WI38 (cell line): ENCODE measurements around the gene ARHGAP35.

ENCODE experiments used
- H3K4me3 ChIP-seq: 2 replicates; pipeline ENCODE4 v1.5.1; 2011; ENCODE audit warnings: low read depth, mild to moderate bottlenecking, control low read depth, low read length
- CTCF ChIP-seq: IDR thresholded peaks from 2 replicates; pipeline ENCODE4 v1.5.1; 2012; ENCODE audit warnings: low read depth, mild to moderate bottlenecking, control low read depth, low read length

Gene ARHGAP35

GRCh38 chr19:46823049-46823448 lies 37.7 kb upstream of the ARHGAP35 start:
- no peak overlapping the region for H3K4me3 ChIP-seq
- no peak for TF ChIP-seq CTCF

- no peak for TF ChIP-seq CTCF
- H3K4me3 ChIP-seq: no peak overlapping the region
These were observed 35.7 kb upstream of the ARHGAP35 start for GRCh38 chr19:46824890-46825730.

- TF ChIP-seq CTCF: no peak
- H3K4me3 ChIP-seq: no peak overlapping the region
These were observed 35.1 kb upstream of the ARHGAP35 start for GRCh38 chr19:46825731-46826055.

- no peak for TF ChIP-seq CTCF
These were observed 32.3 kb upstream of the ARHGAP35 start for GRCh38 chr19:46828484-46828883.

GRCh38 chr19:46830864-46831263 lies 29.9 kb upstream of the ARHGAP35 start:
- no peak overlapping the region for H3K4me3 ChIP-seq
- no peak for TF ChIP-seq CTCF

More at GRCh38 chr19:46828484-46828883, 32.3 kb upstream of the ARHGAP35 start:
- H3K4me3 ChIP-seq: no peak overlapping the region

- no peak overlapping the region for H3K4me3 ChIP-seq
- no peak for TF ChIP-seq CTCF
These were observed 26.7 kb upstream of the ARHGAP35 start for GRCh38 chr19:46834121-46834520.

- no peak overlapping the region for H3K4me3 ChIP-seq
- TF ChIP-seq CTCF: no peak
These were observed 25.8 kb upstream of the ARHGAP35 start for GRCh38 chr19:46834984-46835383.
